ENCODE results near the gene SLC7A1.

DNA sequence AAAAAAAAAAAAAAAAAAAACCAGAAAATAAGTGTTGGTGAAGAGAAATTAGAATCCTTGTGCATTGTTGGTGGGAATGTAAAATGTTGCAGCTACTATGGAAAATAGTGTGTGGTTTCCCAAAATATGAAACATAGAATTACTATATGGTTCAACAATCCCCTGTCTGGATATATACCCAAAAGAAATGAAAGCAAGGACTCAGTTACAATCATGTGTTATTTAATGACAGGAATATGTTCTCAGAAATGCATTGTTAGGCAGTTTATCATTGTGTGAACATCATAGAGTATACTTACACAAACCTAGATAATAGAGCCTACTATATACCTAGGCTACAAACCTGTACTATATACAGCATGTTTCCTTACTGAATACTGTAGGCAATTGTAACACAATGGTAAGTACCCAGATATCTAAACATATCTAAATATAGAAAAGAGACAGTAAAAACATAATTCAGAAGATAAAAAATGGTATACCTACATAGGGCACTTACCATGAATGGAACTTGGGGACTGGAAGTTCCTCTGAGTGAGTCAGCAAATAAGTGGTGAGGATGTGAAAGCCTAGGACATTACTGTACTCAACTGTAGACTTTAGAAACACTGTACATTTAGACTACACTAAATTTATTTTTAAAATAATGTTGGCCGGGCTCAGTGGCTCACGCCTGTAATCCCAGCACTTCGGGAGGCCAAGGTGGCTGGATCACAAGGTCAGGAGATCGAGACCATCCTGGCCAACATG, 25.7 kb upstream of the SLC7A1 start:
- TF ChIP-seq, protein P1, sequence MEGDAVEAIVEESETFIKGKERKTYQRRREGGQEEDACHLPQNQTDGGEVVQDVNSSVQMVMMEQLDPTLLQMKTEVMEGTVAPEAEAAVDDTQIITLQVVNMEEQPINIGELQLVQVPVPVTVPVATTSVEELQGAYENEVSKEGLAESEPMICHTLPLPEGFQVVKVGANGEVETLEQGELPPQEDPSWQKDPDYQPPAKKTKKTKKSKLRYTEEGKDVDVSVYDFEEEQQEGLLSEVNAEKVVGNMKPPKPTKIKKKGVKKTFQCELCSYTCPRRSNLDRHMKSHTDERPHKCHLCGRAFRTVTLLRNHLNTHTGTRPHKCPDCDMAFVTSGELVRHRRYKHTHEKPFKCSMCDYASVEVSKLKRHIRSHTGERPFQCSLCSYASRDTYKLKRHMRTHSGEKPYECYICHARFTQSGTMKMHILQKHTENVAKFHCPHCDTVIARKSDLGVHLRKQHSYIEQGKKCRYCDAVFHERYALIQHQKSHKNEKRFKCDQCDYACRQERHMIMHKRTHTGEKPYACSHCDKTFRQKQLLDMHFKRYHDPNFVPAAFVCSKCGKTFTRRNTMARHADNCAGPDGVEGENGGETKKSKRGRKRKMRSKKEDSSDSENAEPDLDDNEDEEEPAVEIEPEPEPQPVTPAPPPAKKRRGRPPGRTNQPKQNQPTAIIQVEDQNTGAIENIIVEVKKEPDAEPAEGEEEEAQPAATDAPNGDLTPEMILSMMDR (IDR thresholded peaks at IDR 0.05): no peak
- TF ChIP-seq POLR2A (IDR thresholded peaks at IDR 0.05): no peak
